K562 (cell line): ENCODE data around the gene CABP4. TPM values are rescaled to one million over a fixed set of nuclear protein-coding genes. Genes with fewer than 3 reads are reported as not detected.

Experiments used
- ATAC-seq: fragments of 200-7000 bp; cut with Tn5 transposase; 3 replicates; pipeline ENCODE4 v1.9.1; 2020; ENCODE audit warnings: moderate library complexity
- BruUV-seq: library from RNA; stranded (reverse); fragments of 400-500 nt; replicated peaks from 2 replicates; lab custom pipeline; 2021; lab: Mats Ljungman, UMichigan
- CTCF ChIA-PET: fragments of 300-600 bp; formaldehyde crosslinking; extraction: SDS; loops from one replicate; lab custom pipeline; 2021; ENCODE audit warnings: low intra/inter-chr PET ratio; lab: Yijun Ruan, JAX
- POLR2A ChIA-PET: fragments of 300-600, 350-650 bp; sonication (Branson Sonifier 250); formaldehyde crosslinking; extraction: SDS; loops from one replicate; lab custom pipeline; 2021; ENCODE audit warnings: antibody characterized with exemption, inconsistent platforms; lab: Yijun Ruan, JAX
- DNase-seq, 4 experiments: peaks; one replicate each; pipeline versions ENCODE4 v3.0.0 to v3.0.0-alpha.2; 2011 to 2018; ENCODE audit warnings: low spot score in 3 of 4, mixed read lengths in 3 of 4; ENCODE audit errors: extremely low read depth in 1 of 4
- FAIRE-seq: peaks from 2 replicates; lab custom pipeline; 2011; peaks lifted over from hg19 to GRCh38; lab: Jason Lieb, UNC
- H2AFZ ChIP-seq: 2 replicates; pipeline ENCODE4 v1.6.0; 2011; ENCODE audit warnings: low read depth, low read length, control low read depth, inconsistent platforms
- H3K27ac ChIP-seq: fragments of 200-600 bp; 3 replicates; pipeline ENCODE4 v1.8.0; 2011; ENCODE audit warnings: low read depth, mild to moderate bottlenecking, control low read depth, inconsistent platforms, low read length, moderate library complexity, mixed read lengths; ENCODE audit errors: extremely low read depth
- H3K27me3 ChIP-seq, 2 experiments: fragments of 300-600 bp in 1 of 2; 2 replicates in 1 of 2; 3 replicates in 1 of 2; pipeline versions ENCODE4 v1.6.0 to v1.8.0; 2011; ENCODE audit warnings: inconsistent platforms in 2 of 2, low read length in 2 of 2, mild to moderate bottlenecking in 1 of 2, mixed read lengths in 1 of 2, moderate library complexity in 1 of 2; ENCODE audit not compliant: control insufficient read depth in 2 of 2, insufficient read depth in 2 of 2
- H3K36me3 ChIP-seq: fragments of 300-600 bp; 3 replicates; pipeline ENCODE4 v1.8.0; 2011; ENCODE audit warnings: mild to moderate bottlenecking, low read length, inconsistent platforms; ENCODE audit not compliant: control insufficient read depth, insufficient read depth
- H3K4me1 ChIP-seq, 2 experiments: fragments of 200-600 bp in 1 of 2; replicated peaks in 1 of 2; 2 replicates in 1 of 2; 3 replicates in 1 of 2; pipeline versions ENCODE4 v1.5.1 to v1.8.0; 2011; ENCODE audit warnings: inconsistent platforms in 2 of 2, low read length in 2 of 2, mild to moderate bottlenecking in 1 of 2, mixed read lengths in 1 of 2, moderate library complexity in 1 of 2; ENCODE audit not compliant: control insufficient read depth in 2 of 2, insufficient read depth in 2 of 2
- H3K4me2 ChIP-seq: 2 replicates; pipeline ENCODE4 v1.6.1; 2011; ENCODE audit warnings: low read length, control low read depth, inconsistent platforms, mixed read lengths; ENCODE audit not compliant: insufficient read depth
- H3K4me3 ChIP-seq: fragments of 200-600 bp; sonication (generic), shearing (Covaris generic); 2 replicates; pipeline ENCODE4 v1.5.1; 2016; ENCODE audit warnings: control low read depth, inconsistent platforms
- H3K79me2 ChIP-seq: fragments of 200-600 bp; 3 replicates; pipeline ENCODE4 v1.8.0; 2011; ENCODE audit warnings: low read length, inconsistent platforms; ENCODE audit not compliant: control insufficient read depth, insufficient read depth
- H3K9ac ChIP-seq, 2 experiments: 2 replicates each; pipeline versions ENCODE4 v1.6.0 to v1.6.1; 2011; ENCODE audit warnings: low read depth in 2 of 2, low read length in 2 of 2, control low read depth in 1 of 2, inconsistent platforms in 1 of 2, mild to moderate bottlenecking in 1 of 2, mixed read lengths in 1 of 2; ENCODE audit not compliant: insufficient read depth in 1 of 2
- H3K9me1 ChIP-seq: one replicate; pipeline ENCODE4 v1.6.0; 2011; ENCODE audit warnings: inconsistent platforms, mild to moderate bottlenecking, low read length, moderate library complexity; ENCODE audit not compliant: control insufficient read depth, insufficient read depth
- H3K9me3 ChIP-seq: replicated peaks from 2 replicates; pipeline ENCODE4 v1.5.1; 2011; ENCODE audit warnings: low read depth, low read length, inconsistent platforms; ENCODE audit not compliant: control insufficient read depth, insufficient read depth
- H4K20me1 ChIP-seq: replicated peaks from 2 replicates; pipeline ENCODE4 v1.6.1; 2011; ENCODE audit warnings: low read length, inconsistent platforms, mixed read lengths; ENCODE audit not compliant: control insufficient read depth, insufficient read depth
- ELF2 ChIP-seq: fragments of 250-450 bp; sonication (Bioruptor Pico); IDR thresholded peaks from 2 replicates; pipeline ENCODE4 v1.5.0; 2021; ENCODE audit warnings: mild to moderate bottlenecking
- POLR2G ChIP-seq: fragments of 200-400 bp; formaldehyde crosslinking; IDR thresholded peaks from 2 replicates; pipeline ENCODE4 v1.6.1; 2017; ENCODE audit warnings: low read depth, mild to moderate bottlenecking, antibody characterized with exemption, low read length, moderate library complexity
- ZBTB33 ChIP-seq: sonication (generic); formaldehyde crosslinking; IDR thresholded peaks from 2 replicates; pipeline ENCODE4 v1.8.1; 2023; ENCODE audit warnings: mild to moderate bottlenecking, missing genetic modification reagents
- WGBS: fragments of 100-300 bp; shearing (Covaris generic); methylation state at CpG from one replicate; pipeline ENCODE4 v1.1.6; 2016; ENCODE audit warnings: low coverage, mixed read lengths; ENCODE audit not compliant: insufficient coverage; ENCODE audit errors: missing lambda C conversion rate; 5-methylcytosine and 5-hydroxymethylcytosine counted together
- in situ Hi-C: fragments of 300-500 bp; cut with MboI; formaldehyde crosslinking; loops from 4 replicates; pipeline ENCODE4 v1.15.0; 2018; ENCODE audit warnings: inconsistent platforms, mixed read lengths
- intact Hi-C: fragments of 100-400 bp; cut with micrococcal nuclease; formaldehyde crosslinking; loops from 2 replicates; pipeline ENCODE4 v1.14.2; 2022
- polyA plus RNA-seq, 8 experiments: library from polyadenylated mRNA; depleted of rRNA in 4 of 8; stranded (reverse) in 5 of 8; unstranded in 3 of 8; fragments of >200 nt; fragmentation: Nextera tagmentation in 2 of 8; fragmentation: Illumina TruSeq in 1 of 8; extraction: Ambion mirVana in 2 of 8; extraction: Trizol in 1 of 8; gene quantifications; 2 replicates each; pipeline versions ENCODE4 v1.2.1 to v1.2.3, GENCODE V29; 2011 to 2014; ENCODE audit warnings: inconsistent platforms in 1 of 8, missing spikeins in 1 of 8
- total RNA-seq, 7 experiments: library from RNA; depleted of rRNA in 6 of 7; stranded (reverse); fragments of >200 nt in 6 of 7; fragmentation: Illumina TruSeq in 2 of 7; extraction: Trizol in 2 of 7; gene quantifications; 2 replicates each; pipeline versions ENCODE4 v1.2.1 to v1.2.3, GENCODE V29; 2011 to 2021; ENCODE audit warnings: low replicate concordance in 1 of 7

Gene CABP4
- total and polyA plus RNA-seq, 9 of the 15 experiments (the other 6 are each of a cell fraction or from before 2014, with no cell fraction given): 0.11 TPM; not detected in 8

- Histone ChIP-seq H4K20me1 (no peaks in the 10 kb centered on the region), H2AFZ (no peak overlapping the region), H3K4me1 (peaks cover 0 to 57% of the 10 kb centered on the region in 2 experiments; a peak in 2 of 5 replicates), H3K9me1 (peaks cover 6% of the 10 kb centered on the region), H3K79me2 (peaks cover 1% of the 10 kb centered on the region; the same call in 1 of the 3 replicates), H3K27ac (no peak overlapping the region), H3K9me3 (no peaks in the 10 kb centered on the region), H3K27me3 (no peaks in the 10 kb centered on the region), H3K9ac (peak overlapping the region in 1 of 2 experiments; percentile 65; a peak in 1 of 4 replicates), H3K36me3 (peaks cover 86% of the 10 kb centered on the region; the same call in 2 of the 3 replicates), H3K4me3 (no peak overlapping the region), H3K4me2 (no peak overlapping the region)
- CTCF ChIA-PET: no interaction called here
- 70% methylated on average over 17 of the region's 21 CpGs for WGBS
- POLR2A ChIA-PET: interaction anchor here (1.0 to 1.5 kb wide), 4 partner anchors 9 to 153 kb away, joined by 3 to 9 read pairs (median 4); partner anchors contain the start of gene PTPRCAP
- DNase-seq: no peak
- intact Hi-C loops (no loop called here), in situ Hi-C loops (no loop called here)
- TF ChIP-seq POLR2G: 0 out of 2 replicates have a peak, but pooled peaks have one; percentile 19
- TF ChIP-seq ELF2: no peak
- no peak for ATAC-seq
- no TSS peak for BruUV-seq
- FAIRE-seq: no peak
Measured at GRCh38 chr11:67498544-67498972, 43.4 kb downstream of the CABP4 start.

GRCh38 chr11:67499808-67500483 is 44.8 kb downstream of the CABP4 start:
- no peaks in the 10 kb centered on the region for H3K27me3 ChIP-seq
- TF ChIP-seq POLR2G (peak; percentile 45), ZBTB33 (CRISPR knock-in tag) (no peak)
- intact Hi-C loops (no loop called here), in situ Hi-C loops (no loop called here)
- 91% methylated on average over 21 of the region's 26 CpGs for WGBS
- no peak overlapping the region for H3K4me2 ChIP-seq
- POLR2A ChIA-PET: interaction anchor here (1.5 kb wide), 1 partner anchor 10 kb away, joined by 9 read pairs; no protein-coding TSS in a partner anchor
- H2AFZ ChIP-seq: no peak overlapping the region
- H3K4me3 ChIP-seq: no peak overlapping the region
- peaks cover 6% of the 10 kb centered on the region for H3K9me1 ChIP-seq
- BruUV-seq: no TSS peak
- H3K27ac ChIP-seq: no peak overlapping the region
- H3K4me1 ChIP-seq: peaks cover 4 to 64% of the 10 kb centered on the region in 2 experiments; a peak in 2 of 5 replicates
- CTCF ChIA-PET: no interaction called here
- H4K20me1 ChIP-seq: no peaks in the 10 kb centered on the region
- DNase-seq (no peak), ATAC-seq (no peak), FAIRE-seq (no peak)
- H3K79me2 ChIP-seq: peaks cover 13% of the 10 kb centered on the region; the same call in 2 of the 3 replicates
- H3K9me3 ChIP-seq: no peaks in the 10 kb centered on the region
- H3K9ac ChIP-seq: peak overlapping the region in 1 of 2 experiments; percentile 26; a peak in 1 of 4 replicates
- peaks cover 75% of the 10 kb centered on the region; the same call in 2 of the 3 replicates for H3K36me3 ChIP-seq
